ENCODE data around the gene CDCA7. TPM values are rescaled to one million over a fixed set of nuclear protein-coding genes. Genes with fewer than 3 reads are reported as not detected.
"Not testable (repeated sequence)": the region's sequence is repeated elsewhere in the genome, so short reads cannot be mapped to it uniquely, and the experiment has no call there.

CDCA7 gene
- polyA plus RNA-seq, 5 donors: 64.1 to 100 (median 92.3) TPM

DNA sequence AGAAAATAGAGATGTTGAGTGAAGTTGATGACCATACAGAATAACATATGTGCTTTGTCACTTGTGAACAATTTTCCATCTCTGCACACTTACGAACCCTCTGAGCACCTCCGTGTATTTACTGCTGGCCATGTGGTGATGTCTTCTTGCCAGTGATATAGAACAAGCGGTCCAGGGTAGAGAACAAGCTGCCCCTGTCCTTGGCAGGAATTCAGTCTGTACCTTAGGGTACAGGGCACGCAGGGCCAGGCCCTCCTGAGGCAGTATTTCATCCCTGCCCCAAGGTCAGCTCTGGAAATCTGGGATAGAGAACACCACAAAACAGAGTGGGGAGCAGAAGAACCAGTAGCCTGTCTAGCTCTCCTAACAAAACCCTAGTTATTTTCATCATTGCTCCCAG lies 44.6 kb downstream of the CDCA7 start:
- DNase-seq: no peak

DNA sequence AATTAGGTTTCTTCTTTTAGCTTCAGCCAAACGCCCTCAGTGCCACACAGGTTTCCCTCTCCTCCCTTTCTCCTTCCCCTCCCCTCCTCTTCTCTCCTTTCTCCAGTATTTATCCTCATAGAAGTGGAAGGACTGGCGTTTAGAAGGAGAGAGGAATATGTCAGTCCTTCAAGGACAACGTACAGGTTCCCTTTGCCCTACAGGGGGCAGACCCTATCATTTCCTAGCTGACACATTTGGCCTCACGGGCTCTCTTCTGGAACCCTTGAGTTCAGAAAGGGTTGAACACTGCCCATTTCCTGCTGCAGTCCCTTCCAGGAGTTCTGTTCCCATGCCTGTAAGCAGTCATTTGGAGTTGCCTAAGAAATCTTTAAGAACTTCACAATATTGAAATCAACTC lies 46.1 kb downstream of the CDCA7 start:
- no peak for DNase-seq

DNA sequence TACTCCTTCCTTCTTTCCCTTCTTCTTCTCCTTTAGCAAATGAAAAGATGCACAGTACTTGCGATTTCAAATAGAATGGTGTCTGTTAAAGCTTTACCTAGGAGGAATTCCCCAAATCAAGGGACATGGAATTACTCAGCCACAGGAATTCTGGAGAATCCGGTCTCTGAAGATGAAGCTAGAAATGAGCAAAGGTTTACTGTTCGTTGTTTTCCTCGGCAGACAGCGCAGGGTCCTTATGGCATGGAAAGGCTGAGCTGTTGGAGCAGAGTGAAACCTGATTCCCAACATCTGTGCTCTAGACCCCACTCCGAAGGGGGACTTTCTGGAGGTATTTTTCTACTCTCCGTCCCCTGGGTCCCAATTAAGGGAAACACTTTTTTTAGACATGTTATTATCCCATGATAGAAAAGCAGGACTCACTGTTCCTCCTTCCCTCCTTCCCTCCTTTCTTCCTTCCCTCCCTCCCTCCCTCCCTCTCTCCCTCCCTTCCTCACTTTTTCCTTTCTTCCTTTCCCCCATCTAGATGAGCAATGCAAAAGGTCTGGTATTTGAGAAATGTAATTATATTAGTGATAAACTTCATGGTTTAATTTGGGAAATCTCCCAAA lies 47.1 kb downstream of the CDCA7 start:
- peak in 1 of 2 donors; percentile 7 for DNase-seq

DNA sequence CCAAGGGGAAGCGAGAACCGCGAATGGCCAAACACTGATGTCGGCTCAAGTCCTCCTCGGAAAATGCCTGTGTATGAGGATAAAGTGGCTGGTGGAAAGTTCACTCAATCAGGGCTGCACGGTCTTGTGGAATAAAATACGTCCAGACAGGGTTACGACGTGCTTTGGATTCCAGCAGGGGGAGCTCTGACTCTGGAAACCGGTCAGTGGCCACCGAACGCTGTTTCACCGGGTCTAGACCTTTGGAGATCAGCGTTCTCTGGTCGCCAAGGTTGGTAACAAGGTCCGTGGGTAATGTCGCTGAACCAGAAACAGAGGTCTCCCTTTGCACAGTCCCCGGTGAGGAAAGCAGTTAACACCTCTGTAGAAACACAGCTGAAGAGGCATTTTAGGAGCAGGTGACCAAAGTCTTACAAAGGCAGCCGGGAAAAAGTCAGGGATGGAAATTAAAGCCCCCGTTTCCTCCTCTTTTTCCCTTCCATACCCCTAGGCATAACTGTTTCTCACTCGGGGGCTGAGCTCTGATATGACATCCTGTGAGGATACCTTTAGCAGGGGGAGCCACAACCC lies 47.8 kb downstream of the CDCA7 start:
- peak; percentile 69 to 79 for DNase-seq

DNA sequence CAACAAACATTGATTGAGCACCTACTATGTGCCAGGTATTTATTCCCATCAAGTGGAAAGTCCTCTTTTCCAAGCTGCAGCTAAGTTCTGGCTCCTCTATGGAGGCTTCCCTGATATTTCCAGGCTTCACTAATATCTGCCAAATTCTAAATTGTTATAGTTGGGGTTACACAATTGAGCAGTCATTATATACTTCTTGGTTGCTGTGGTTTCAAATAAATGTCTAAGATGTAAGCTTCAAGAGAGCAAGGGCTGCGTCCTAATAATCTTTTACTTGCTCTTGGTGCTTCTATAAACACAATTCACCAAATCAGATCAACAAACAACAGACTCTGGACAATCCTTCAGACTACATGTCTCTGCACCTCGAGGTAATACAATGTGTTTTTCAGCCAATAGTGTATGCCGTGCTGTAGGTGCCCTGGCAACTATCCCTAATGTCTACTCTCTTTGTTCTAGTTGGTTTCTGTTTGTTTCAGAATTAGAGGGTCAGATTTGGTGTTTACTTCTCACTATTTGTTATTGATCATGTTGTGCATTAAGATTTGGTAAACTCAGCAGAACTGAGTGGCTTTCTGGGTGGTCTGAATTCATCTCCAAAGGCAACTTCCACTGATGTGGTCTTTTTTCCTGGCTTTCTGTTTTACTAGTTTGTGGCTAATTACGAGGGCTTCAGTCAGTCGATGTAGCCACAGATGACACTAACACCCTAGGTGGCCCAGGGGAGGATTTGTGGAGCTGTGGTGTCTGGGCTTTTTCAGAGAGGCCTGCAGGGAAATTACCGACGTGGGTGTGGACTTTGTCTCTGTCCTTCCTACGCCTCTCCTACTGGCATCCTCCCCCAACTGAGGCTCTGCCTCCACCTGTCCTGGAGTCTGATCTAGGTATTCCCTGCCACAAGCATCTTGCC lies 50.4 kb downstream of the CDCA7 start:
- peak in 1 of 2 donors; percentile 33 for DNase-seq

DNA sequence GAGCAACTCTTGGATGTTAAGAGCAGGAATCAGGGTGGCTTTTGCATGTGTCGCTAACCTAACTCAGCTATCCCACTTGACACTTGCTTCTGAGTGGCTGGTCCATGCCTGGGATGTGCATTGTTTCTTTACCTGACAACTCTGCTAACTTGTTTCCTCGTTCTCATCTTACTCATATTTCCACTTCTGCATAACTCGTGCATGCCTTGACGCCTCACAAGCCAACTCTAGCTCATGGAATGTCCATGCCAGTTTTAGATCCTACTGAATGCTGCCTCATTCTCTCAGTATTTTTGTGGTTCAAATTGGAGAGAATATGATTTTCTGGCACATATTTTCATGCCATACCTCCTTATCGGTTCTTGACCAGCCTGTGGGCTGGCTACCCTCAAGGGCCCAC lies 52.5 kb downstream of the CDCA7 start:
- no peak for DNase-seq

DNA sequence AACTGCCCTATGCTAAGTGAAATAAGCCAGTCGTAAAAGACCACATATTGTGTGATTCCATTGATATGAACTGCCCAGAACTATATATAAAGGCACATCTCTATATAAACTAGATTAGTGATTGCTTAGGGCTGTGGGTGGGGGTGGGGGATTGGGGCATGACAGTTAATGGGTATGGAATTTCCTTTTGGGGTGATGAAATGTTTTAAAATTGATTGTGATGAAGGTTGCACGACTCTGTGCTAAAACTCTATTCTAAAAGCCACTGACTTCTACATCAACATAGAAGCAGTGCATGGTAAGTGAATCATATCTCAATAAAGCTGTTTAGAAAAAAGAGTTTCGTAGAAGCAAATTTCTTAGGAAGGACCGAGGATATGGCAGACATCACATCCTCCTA lies 53.0 kb downstream of the CDCA7 start:
- no peak for DNase-seq

DNA sequence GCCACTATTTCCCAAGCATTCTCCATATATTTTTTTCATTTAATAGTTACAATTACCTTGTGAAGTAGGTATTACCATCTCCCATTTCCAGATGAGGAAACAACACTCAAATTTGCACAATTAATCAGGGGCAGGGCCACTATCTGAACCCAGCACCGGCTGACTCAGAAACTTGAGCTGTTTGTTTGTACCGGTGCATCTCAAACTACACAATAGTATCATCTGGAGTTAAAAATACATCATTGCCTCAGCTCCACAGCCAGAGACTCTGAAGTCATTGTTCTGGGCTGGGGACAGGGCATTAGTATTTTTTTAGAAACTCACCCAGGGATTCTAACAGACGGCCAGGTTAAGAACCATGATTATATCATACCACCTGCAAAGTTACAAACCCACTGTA lies 55.9 kb downstream of the CDCA7 start:
- no peak for DNase-seq

DNA sequence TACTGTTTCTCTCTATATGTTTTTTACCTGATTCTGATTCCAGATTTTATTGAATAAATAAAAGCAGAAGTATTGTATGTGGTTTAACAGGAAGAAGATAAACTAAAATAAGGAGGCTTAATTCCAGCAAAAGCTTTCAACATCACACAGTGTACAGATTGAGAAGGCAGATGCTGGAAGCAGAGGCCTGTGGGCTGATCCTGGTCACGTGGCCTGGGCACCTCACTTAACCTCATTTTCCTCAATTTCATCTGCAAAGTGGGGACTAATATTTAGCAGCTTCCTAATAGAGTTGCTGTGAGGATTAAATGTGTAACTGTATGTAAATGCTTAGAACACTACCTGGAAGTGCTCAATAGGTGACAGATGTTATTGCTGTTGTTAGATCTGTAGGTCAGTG lies 58.0 kb downstream of the CDCA7 start:
- DNase-seq: no peak

DNA sequence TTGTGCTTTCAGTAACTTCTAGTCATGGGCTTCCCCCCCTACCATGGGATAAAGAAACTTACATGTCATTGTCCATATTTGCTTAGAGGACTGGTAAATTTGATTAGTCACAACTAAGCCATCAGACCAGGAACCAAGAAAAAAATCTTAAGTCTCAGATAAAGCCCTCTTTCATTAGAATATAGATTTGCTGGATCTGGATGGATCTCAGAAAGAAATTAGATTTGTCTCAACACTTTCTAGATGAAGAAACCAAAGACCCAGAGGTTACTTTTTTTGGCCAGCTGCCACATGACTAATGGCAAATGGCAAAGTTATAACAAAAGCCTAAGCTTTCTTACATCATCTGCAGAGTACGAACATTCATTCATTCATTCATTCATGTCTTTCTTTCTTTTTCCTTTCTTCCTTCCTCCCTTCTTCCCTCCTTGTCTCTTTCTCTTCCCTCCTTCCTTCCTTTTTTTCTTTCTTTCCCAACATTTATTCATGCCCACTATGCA lies 60.2 kb downstream of the CDCA7 start:
- peak in 1 of 2 donors; percentile 22 for DNase-seq

DNA sequence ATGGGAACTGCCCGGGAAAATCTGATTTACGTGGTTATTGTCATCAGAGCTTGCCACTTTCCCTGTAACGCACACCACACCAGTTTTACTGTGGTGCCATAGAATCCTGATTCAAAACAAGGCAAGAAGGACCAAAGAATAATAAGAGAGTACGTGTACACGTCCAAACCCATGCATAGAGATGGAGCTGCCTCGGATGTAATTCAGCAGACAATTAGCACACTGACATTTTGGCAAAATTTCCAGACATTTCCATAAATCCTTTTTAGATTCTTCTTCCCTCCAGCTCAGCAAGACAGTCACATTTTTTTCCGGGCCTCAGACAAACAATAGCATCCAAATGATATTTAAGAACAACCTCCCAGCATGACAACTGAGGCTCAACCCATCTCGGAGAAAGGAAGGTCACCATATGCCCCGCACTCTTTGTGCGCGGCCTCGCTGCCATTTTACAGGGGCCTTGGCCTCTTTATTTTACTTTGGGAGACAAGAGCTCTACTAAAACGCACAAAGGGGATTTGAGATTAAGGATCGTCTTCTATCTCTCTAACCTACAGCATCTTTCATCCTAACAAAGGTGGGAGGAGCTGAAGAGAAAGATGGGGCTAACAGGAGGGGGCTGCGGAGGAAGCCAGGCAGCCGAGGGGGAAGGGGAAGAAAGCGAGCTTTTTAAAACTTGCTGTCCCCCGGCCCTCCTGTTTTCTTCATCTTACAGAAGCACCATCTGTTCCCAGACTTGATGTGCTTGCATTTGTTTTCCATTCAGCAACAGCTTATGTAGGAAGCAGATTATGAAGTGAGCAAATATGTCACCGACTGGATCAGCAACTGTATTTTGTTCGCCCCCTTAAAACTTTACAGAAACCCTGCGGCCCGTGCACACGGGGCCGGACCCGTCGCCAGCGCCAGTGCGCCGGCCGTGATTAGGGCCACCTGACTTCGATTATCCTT lies 61.0 kb downstream of the CDCA7 start:
- peak; percentile 66 to 72 for DNase-seq

DNA sequence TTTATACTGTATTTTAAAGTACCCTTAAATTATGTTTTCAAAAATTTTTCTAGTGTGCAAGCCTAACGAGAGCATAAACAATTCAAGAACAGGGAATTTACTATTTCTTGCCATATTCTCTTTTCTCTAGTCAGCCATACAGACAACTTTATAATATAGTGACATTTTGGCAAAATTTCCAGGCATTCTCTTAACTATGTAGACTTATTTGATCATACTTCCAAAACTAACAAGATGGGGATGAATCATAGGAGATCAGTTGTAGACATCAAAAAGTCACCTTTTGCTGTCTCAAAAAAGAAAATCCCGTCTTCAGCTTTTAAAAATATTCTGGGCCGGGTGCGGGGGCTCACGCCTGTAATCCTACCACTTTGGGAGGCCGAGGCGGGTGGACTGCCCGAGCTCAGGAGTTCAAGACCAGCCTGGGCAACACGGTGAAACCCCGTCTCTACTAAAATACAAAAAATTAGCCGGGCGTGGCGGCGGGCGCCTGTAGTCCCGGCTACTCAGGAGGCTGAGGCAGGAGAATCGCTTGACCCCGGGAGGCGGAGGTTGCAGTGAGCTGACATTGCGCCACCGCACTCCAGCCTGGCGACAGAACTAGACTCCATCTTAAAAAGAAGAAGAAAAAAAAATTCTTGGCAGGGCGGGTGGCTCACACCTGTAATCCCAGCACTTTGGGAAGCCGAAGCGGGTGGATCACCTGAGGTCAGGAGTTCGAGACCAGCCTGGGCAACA lies 61.9 kb downstream of the CDCA7 start:
- DNase-seq: not testable (repeated sequence)

DNA sequence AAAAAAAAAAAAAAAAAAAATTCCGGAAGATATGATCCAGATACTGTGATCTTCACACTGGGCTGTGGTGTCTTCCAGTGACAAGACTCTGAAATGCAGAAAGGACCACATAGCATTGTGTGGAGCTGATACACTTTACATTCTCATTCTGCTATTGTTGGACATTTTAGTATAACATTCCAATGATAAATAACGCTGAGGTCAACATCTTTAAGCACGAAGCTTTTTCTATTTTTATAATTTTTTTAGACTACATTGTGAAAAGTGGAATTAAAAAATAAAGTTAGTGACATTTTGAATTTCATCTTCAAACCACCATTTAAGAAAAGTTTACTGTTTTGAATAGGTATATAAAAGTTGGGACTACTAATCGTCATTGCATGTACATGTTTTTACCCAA lies 62.7 kb downstream of the CDCA7 start:
- DNase-seq: no peak

DNA sequence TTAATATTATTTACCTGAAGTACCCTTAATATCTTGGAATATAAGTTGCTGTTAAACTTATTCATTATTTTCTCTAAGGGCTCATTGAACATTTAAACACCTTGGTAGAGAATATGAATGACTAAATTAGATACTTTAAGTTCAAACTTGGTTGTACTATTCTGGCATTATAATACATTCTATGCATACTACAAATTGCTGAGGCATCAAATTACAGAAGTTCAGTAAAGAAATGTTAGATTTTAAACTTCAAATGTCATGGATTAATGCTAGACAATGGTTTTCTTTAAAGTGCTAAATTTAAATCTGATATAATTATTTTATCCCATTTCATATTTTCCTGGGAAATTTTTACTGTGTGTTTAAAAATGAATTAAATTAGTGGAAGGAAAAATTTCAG lies 63.1 kb downstream of the CDCA7 start:
- no peak for DNase-seq
